ENCODE data around the gene CTIF. TPM values are rescaled to one million over a fixed set of nuclear protein-coding genes. Genes with fewer than 3 reads are reported as not detected.

CTIF gene
- total RNA-seq, 2 donors from 2014 or later, result 4.6 to 4.7 TPM

DNA sequence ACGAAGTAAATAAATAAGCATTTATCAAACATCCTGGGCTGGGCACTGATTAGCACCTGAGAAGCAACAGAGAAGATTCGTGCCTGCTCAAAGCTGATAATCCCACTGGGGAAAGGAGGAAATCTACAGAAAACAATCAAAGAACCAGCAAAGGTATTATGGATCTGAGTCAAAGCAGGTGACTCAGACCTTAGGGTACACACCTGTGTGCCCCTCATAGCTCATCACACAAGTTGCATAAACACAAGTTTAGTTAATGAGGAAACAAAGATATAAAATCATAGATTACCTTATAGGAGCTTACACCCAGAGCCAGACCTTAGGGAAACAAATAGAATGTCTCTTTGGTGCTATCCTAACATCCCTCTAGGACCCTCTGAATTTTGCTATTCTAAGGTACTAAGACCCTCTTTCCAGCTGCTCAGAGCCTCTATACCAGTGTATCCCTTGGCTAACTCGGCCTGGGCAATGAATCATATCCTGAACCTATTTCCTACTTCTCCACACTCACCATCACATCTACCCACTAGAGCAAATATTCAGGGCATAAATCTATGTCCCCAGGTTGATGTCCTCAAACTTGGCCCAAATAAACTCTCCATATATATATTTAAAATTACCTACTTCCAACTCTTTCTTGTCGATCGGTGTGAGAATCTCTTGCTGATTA is 19.3 kb upstream of the CTIF start:
- no peaks in the 10 kb centered on the region for H3K4me1 Mint-ChIP-seq (ENCODE audit: low read depth)
- H3K36me3 Mint-ChIP-seq (ENCODE audit: insufficient read depth in 2 of 2), result no peaks in the 10 kb centered on the region
- peaks cover 33% of the 10 kb centered on the region for H3K27me3 Mint-ChIP-seq (ENCODE audit: low read depth)

GRCh38 chr18:48521723-48522122 is 17.1 kb upstream of the CTIF start:
- DNase-seq (no peak), ATAC-seq (replicated peaks in 1 of 2) (no peak)
- Mint-ChIP-seq H3K27me3 (ENCODE audit: low read depth) (peaks cover 44% of the 10 kb centered on the region), H3K4me1 (ENCODE audit: low read depth) (no peaks in the 10 kb centered on the region), H3K9me3 (peaks cover 0 to 2% of the 10 kb centered on the region in 2 donors), H3K36me3 (ENCODE audit: insufficient read depth in 2 of 2) (no peaks in the 10 kb centered on the region), H3K4me3 (no peak overlapping the region), H3K27ac (no peak overlapping the region)

More for the DNA sequence above, 19.3 kb upstream of the CTIF start:
- Mint-ChIP-seq H3K9me3 (peaks cover 0 to 2% of the 10 kb centered on the region in 2 donors), H3K27ac (no peak overlapping the region), H3K4me3 (no peak overlapping the region)
- no peak for ATAC-seq (replicated peaks in 1 of 2)
- DNase-seq, result no peak

- H3K4me3 Mint-ChIP-seq, result no peak overlapping the region
- H3K36me3 Mint-ChIP-seq (ENCODE audit: insufficient read depth in 2 of 2), result no peaks in the 10 kb centered on the region
- no peaks in the 10 kb centered on the region for H3K4me1 Mint-ChIP-seq (ENCODE audit: low read depth)
- DNase-seq (no peak), ATAC-seq (replicated peaks in 1 of 2) (no peak)
- peaks cover 0 to 2% of the 10 kb centered on the region in 2 donors for H3K9me3 Mint-ChIP-seq
- no peak overlapping the region for H3K27ac Mint-ChIP-seq
- H3K27me3 Mint-ChIP-seq (ENCODE audit: low read depth), result peaks cover 46% of the 10 kb centered on the region
Observed at GRCh38 chr18:48525671-48526070, 13.2 kb upstream of the CTIF start.

GRCh38 chr18:48527461-48527860 is 11.4 kb upstream of the CTIF start:
- Mint-ChIP-seq H3K9me3 (peaks cover 0 to 2% of the 10 kb centered on the region in 2 donors), H3K27me3 (ENCODE audit: low read depth) (peaks cover 46% of the 10 kb centered on the region), H3K4me1 (ENCODE audit: low read depth) (no peaks in the 10 kb centered on the region), H3K4me3 (no peak overlapping the region), H3K36me3 (ENCODE audit: insufficient read depth in 2 of 2) (no peaks in the 10 kb centered on the region), H3K27ac (no peak overlapping the region)
- ATAC-seq (replicated peaks in 1 of 2) (no peak), DNase-seq (no peak)

DNA sequence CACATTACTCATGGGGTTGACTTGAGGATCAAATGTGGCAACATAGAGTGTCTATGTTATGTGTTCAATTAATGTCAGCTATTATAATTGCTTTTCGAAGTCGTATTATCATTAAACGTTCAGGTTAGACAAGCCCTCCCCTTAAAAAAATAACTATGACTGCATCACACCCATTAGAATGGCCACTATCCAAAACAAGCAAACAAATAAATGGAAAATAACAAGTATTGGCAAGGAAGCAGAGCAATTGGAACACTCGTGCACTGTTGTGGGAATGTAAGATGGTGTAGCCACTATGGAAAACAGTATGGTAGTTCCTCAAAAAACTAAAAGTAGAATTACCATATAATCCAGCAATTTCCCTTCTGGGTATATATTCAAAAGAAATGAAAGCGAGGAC is 10.0 kb upstream of the CTIF start:
- H3K4me3 Mint-ChIP-seq, result no peak overlapping the region
- H3K36me3 Mint-ChIP-seq (ENCODE audit: insufficient read depth in 2 of 2), result no peaks in the 10 kb centered on the region
- no peaks in the 10 kb centered on the region for H3K4me1 Mint-ChIP-seq (ENCODE audit: low read depth)
- DNase-seq, result no peak
- ATAC-seq (replicated peaks in 1 of 2), result no peak
- H3K27ac Mint-ChIP-seq, result no peak overlapping the region
- H3K9me3 Mint-ChIP-seq, result no peaks in the 10 kb centered on the region
- peaks cover 40% of the 10 kb centered on the region for H3K27me3 Mint-ChIP-seq (ENCODE audit: low read depth)

DNA sequence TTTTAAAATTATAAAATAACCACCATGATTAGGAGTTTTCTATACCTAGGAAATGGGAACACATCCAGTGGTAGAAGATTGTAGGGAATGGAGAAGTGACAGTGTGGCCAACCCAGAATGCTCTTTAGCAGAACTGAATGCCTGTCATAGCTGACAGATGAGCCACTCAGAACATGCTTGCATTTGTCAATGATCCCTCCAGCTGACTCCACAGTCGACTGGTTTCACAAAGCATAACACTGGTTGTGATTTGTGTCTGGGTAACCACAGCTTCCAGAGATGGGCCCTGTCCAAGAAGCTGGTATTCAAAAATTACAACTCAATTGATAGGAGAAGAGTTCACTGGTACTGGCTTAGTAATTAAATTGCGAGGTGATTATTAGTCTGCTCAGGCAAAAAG is 9.0 kb upstream of the CTIF start:
- Mint-ChIP-seq H3K36me3 (ENCODE audit: insufficient read depth in 2 of 2) (no peaks in the 10 kb centered on the region), H3K4me3 (no peak overlapping the region), H3K27me3 (ENCODE audit: low read depth) (peaks cover 34% of the 10 kb centered on the region), H3K4me1 (ENCODE audit: low read depth) (no peaks in the 10 kb centered on the region), H3K9me3 (no peaks in the 10 kb centered on the region), H3K27ac (no peak overlapping the region)
- DNase-seq (no peak), ATAC-seq (replicated peaks in 1 of 2) (no peak)

DNA sequence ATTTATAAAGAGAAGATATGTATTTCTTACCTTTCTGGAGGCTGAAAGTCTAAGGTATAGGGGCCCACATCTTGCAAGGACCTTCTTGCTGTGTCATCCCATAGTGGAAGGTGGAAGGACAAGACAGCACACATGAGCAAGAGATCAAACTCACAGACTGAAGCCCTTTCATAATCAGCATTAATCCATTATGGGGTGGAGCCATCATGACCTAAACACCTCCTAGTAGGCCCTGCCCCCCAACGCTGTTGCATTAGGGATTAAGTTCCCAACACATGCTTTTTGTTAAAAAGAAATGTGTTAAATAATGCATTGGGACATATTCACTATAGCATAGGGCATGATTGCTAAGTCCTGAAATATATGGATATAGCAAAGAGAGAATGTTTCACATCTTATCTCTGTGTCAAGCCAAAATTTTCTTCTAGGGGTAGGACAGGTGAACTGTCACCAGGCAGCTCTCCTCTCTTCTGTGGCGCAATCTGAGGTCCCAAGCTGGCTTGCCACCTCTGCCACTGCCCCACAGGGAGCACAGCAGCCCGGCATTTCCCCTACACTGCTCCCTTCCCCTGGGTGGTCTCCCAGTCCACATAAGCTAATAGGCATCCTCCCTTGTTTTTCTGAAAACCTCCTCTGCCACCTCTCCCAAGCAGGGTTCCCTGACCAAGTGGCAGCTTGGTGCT is 8.3 kb upstream of the CTIF start:
- H3K4me1 Mint-ChIP-seq (ENCODE audit: low read depth), result no peaks in the 10 kb centered on the region

DNA sequence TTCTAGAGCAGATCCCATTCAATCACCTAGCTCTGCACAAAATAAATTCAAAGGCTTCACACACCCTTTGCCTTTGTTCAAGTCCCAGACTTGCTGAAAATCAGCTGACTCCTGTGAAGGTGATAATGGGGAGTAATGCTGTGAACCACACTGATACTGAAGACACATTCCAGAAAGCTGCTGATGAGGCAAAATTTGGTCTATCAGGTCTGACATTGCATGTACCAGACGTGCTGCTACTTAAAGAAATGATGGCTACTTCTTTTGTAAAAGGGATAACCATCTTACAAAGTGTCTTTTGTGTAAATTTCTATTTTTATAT is 7.8 kb upstream of the CTIF start:
- H3K9me3 Mint-ChIP-seq, result no peaks in the 10 kb centered on the region

More for the DNA sequence above, 8.3 kb upstream of the CTIF start:
- Mint-ChIP-seq H3K4me3 (no peak overlapping the region), H3K9me3 (no peaks in the 10 kb centered on the region), H3K36me3 (ENCODE audit: insufficient read depth in 2 of 2) (no peaks in the 10 kb centered on the region), H3K27me3 (ENCODE audit: low read depth) (peaks cover 35% of the 10 kb centered on the region), H3K27ac (no peak overlapping the region)
- ATAC-seq (replicated peaks in 1 of 2), result no peak
- DNase-seq, result no peak

DNA sequence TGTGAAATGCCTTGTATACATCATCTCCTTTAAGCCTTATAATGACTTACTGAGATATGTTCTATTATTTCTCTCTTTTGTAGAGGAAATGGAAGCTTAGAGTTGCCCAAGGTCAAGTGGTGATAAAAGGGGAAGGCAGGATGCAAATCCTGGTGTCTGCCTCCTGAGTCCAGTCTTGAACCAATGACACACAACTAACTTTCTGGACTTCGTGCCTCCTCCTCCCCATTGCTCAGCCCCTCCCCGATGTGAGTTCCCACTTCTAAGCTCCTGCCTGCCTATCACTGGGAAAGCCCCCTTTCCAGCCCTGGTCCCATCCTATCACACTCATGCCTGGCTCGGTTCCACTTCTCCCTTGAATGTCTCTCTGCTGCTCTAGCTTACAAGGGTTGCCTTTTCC is 6.9 kb upstream of the CTIF start:
- Mint-ChIP-seq H3K9me3 (no peaks in the 10 kb centered on the region), H3K4me3 (no peak overlapping the region), H3K27me3 (ENCODE audit: low read depth) (peaks cover 34% of the 10 kb centered on the region), H3K36me3 (ENCODE audit: insufficient read depth in 2 of 2) (no peaks in the 10 kb centered on the region), H3K27ac (no peak overlapping the region), H3K4me1 (ENCODE audit: low read depth) (no peaks in the 10 kb centered on the region)
- no peak for DNase-seq
- ATAC-seq (replicated peaks in 1 of 2), result no peak

More for the DNA sequence above, 7.8 kb upstream of the CTIF start:
- Mint-ChIP-seq H3K4me1 (ENCODE audit: low read depth) (no peaks in the 10 kb centered on the region), H3K4me3 (no peak overlapping the region), H3K27me3 (ENCODE audit: low read depth) (peaks cover 34% of the 10 kb centered on the region), H3K36me3 (ENCODE audit: insufficient read depth in 2 of 2) (no peaks in the 10 kb centered on the region), H3K27ac (no peak overlapping the region)
- DNase-seq (no peak), ATAC-seq (replicated peaks in 1 of 2) (no peak)

- Mint-ChIP-seq H3K36me3 (ENCODE audit: insufficient read depth in 2 of 2) (no peaks in the 10 kb centered on the region), H3K27ac (no peak overlapping the region)
Observed at GRCh38 chr18:48533340-48534070, 5.3 kb upstream of the CTIF start.

DNA sequence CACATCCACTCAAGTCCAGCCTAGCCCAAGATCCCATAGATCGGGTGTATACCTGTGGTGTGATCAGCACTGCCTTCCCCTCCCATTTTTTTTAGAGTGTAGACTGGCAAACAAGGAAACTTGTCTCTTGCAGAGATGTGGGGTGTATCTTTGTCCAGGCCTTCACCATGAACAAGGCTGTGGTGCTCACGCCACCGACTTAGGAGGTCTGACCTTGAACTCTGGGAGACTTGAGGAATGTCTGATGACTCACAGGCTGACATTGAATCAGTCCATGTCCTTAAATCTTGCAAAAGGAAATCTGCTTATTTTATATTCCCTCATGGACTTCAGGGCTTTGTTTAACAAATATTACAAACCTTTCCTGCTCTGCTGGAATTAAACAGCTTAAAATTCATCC is 4.5 kb upstream of the CTIF start:
- no peak for DNase-seq
- Mint-ChIP-seq H3K4me1 (ENCODE audit: low read depth) (peaks cover 5% of the 10 kb centered on the region), H3K36me3 (ENCODE audit: insufficient read depth in 2 of 2) (no peaks in the 10 kb centered on the region), H3K9me3 (no peaks in the 10 kb centered on the region), H3K27me3 (ENCODE audit: low read depth) (peaks cover 10% of the 10 kb centered on the region), H3K27ac (no peak overlapping the region), H3K4me3 (no peak overlapping the region)
- ATAC-seq (replicated peaks in 1 of 2), result no peak

More at GRCh38 chr18:48533340-48534070, 5.3 kb upstream of the CTIF start:
- Mint-ChIP-seq H3K4me1 (ENCODE audit: low read depth) (peaks cover 2% of the 10 kb centered on the region), H3K9me3 (no peaks in the 10 kb centered on the region), H3K27me3 (ENCODE audit: low read depth) (peaks cover 18% of the 10 kb centered on the region), H3K4me3 (no peak overlapping the region)
- ATAC-seq (replicated peaks in 1 of 2), result no peak
- DNase-seq, result no peak

DNA sequence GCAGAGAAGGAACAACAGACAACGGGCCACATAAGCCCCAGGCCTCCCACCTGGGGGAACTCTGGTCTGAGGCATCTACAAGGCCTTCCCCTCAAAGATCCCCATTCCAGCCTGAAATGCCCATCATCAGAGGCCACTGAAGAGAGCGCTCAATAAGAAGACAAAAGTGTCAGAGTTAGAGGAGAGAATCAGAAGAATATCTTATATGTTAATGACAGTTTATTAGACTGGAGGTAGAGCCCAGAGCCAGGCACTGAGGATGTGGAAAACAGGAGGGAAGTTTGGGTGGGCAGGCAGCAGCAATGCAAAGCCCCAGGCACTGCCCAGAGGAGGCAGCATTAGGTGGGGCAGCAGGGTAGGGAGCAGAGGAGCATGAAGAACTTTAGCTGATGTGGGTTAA is 2.9 kb upstream of the CTIF start:
- no peaks in the 10 kb centered on the region for H3K9me3 Mint-ChIP-seq
- peaks cover 10% of the 10 kb centered on the region for H3K27me3 Mint-ChIP-seq (ENCODE audit: low read depth)
- no peak for ATAC-seq (replicated peaks in 1 of 2)
- no peaks in the 10 kb centered on the region for H3K36me3 Mint-ChIP-seq (ENCODE audit: insufficient read depth in 2 of 2)
- H3K27ac Mint-ChIP-seq, result no peak overlapping the region
- no peak overlapping the region for H3K4me3 Mint-ChIP-seq
- peaks cover 5% of the 10 kb centered on the region for H3K4me1 Mint-ChIP-seq (ENCODE audit: low read depth)
- no peak for DNase-seq

DNA sequence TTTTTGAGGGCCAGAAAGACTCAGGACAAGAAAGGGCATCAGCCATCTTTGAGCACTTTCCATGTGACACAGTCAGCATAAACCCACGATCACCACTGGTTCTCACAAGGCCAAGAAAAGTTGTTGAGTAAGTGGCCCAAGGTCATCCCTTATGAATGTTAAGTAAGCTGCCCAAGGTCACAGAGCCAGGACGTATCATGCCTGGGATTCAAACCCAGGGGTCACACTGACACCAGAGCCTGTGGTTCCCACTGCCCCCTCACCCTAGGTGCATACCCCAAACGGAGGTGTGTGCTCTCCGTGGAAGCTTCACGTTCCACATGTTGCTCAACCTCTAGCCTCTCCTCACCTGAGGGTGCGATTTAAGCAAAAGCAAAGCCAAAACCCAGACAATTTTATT is 2.3 kb upstream of the CTIF start:
- no peak for DNase-seq
- Mint-ChIP-seq H3K4me1 (ENCODE audit: low read depth) (peaks cover 5% of the 10 kb centered on the region), H3K36me3 (ENCODE audit: insufficient read depth in 2 of 2) (no peaks in the 10 kb centered on the region), H3K4me3 (no peak overlapping the region), H3K9me3 (no peaks in the 10 kb centered on the region), H3K27ac (no peak overlapping the region), H3K27me3 (ENCODE audit: low read depth) (peaks cover 12% of the 10 kb centered on the region)
- ATAC-seq (replicated peaks in 1 of 2), result no peak
